ENCODE data around the gene IQCH.

Gene IQCH

DNA sequence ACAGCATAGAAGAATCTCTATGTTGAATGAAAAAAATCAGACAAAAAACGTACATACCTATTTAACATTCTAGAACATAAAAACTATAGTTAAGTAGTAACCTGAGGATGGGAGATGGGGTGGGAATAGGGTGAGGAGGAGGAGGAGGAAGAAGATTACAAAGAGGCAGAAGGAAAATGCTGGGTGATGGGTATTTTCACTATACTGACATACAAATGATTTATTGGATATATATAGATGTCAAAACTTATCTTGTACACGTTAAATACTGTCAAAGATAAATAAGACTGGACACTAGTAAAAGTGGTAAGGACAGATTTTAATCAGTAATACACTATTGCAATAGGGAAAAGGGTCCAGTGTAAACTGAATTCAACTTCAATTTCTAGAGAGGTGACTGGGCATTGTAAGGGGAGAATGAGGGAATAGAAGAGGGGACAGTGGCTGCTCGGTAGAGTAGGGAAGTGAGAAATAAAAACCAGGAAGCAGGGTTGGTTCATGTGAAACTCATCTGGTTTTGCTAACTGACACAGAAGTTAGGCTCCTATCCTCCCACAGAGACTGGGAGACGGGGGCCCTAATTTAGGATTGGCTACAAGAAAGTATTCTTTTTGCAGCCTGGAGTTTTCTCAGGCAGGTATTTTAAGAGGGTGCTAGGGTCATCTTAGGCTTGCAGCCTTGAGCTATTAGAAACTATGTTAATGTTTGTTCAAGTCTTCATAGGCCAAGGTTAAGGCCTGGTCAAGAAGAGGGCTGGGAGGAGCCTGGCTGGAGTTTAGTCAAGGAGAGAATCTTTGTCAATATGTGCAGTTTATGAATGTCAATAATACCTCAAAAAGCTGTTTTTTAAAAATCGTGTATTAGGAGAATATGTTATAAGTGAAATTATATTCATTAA is 251.3 kb downstream of the IQCH start:
- Histone ChIP-seq H3K36me3 (ENCODE audit: control insufficient read depth, low read length) (no peaks in the 10 kb centered on the region), H3K4me1 (ENCODE audit: control insufficient read depth, low read length) (peaks cover 30% of the 10 kb centered on the region), H3K27me3 (ENCODE audit: control insufficient read depth, low read length) (no peaks in the 10 kb centered on the region), H3K4me3 (ENCODE audit: low read length) (no peak overlapping the region), H3K79me2 (ENCODE audit: control insufficient read depth, low read length) (no peaks in the 10 kb centered on the region), H3F3A (ENCODE audit: control insufficient read depth, insufficient read depth) (no peaks in the 10 kb centered on the region), H3K27ac (ENCODE audit: low read depth, low read length) (no peak overlapping the region), H3K9me2 (replicated peaks; ENCODE audit: control insufficient read depth, low read length) (no peaks in the 10 kb centered on the region), H3K9me3 (ENCODE audit: control insufficient read depth, insufficient read depth, low read length) (no peaks in the 10 kb centered on the region), H3K4me2 (ENCODE audit: low read length) (peak overlapping the region; percentile 20), H4K20me1 (ENCODE audit: control insufficient read depth, insufficient read depth, low read depth, low read length) (no peaks in the 10 kb centered on the region)
- TF ChIP-seq, protein P1, sequence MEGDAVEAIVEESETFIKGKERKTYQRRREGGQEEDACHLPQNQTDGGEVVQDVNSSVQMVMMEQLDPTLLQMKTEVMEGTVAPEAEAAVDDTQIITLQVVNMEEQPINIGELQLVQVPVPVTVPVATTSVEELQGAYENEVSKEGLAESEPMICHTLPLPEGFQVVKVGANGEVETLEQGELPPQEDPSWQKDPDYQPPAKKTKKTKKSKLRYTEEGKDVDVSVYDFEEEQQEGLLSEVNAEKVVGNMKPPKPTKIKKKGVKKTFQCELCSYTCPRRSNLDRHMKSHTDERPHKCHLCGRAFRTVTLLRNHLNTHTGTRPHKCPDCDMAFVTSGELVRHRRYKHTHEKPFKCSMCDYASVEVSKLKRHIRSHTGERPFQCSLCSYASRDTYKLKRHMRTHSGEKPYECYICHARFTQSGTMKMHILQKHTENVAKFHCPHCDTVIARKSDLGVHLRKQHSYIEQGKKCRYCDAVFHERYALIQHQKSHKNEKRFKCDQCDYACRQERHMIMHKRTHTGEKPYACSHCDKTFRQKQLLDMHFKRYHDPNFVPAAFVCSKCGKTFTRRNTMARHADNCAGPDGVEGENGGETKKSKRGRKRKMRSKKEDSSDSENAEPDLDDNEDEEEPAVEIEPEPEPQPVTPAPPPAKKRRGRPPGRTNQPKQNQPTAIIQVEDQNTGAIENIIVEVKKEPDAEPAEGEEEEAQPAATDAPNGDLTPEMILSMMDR (IDR thresholded peaks at IDR 0.05; ENCODE audit: low read depth, low read length, poor library complexity, severe bottlenecking) = no peak
- TF ChIP-seq EZH2phosphoT487 (IDR thresholded peaks at IDR 0.05; ENCODE audit: borderline replicate concordance, low read length) = no peak

DNA sequence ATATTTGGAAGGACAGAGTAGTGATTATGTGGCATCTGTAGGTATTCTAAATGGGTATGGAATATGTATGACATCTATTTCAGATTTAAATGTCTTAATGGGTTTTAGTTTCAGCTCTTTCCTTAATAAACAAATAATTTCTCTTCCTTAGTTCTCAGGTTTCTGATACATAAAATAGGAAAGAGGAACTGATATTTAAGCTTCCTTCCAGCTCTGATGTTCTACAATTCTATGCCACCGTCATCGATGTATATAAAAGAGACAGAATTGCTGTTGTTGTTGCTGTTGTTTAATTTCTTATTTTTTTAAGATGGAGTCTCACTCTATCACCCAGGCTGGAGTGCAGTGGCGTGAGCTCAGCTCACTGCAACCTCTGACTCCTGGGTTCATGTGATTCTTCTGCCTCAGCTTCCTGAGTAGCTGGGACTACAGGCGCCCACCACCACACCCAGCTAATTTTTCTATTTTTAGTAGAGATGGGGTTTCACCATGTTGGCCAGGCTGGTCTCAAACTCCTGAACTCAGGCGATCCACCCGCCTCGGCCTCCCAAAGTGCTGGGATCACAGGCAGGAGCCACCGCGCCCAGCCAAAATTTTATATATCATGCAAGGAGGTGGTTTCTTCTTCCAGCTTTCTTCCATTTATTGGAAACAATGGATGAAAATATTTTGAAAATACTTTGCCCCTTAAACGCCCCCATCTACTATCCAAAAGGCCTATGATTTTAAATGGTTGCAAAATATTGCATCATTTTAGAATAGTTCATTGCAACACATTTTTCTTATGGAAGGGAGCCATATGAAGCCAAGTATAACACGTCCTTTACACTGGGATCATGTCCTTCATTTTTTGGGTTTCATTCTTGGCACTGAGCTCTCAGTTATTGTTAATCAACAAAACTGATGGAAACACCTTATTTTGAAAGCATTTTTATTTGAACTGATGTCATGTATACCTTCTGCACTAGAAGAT is 252.5 kb downstream of the IQCH start:
- H3K9me2 ChIP-seq (replicated peaks; ENCODE audit: control insufficient read depth, low read length) = no peaks in the 10 kb centered on the region
- H4K20me1 ChIP-seq (ENCODE audit: control insufficient read depth, insufficient read depth, low read depth, low read length) = no peaks in the 10 kb centered on the region
- H3K4me3 ChIP-seq (ENCODE audit: low read length) = peak overlapping the region; percentile 29
- no peaks in the 10 kb centered on the region for H3K79me2 ChIP-seq (ENCODE audit: control insufficient read depth, low read length)
- H3K27me3 ChIP-seq (ENCODE audit: control insufficient read depth, low read length) = no peaks in the 10 kb centered on the region
- no peak overlapping the region for H3K27ac ChIP-seq (ENCODE audit: low read depth, low read length)
- peak overlapping the region; percentile 26 for H3K4me2 ChIP-seq (ENCODE audit: low read length)
- TF ChIP-seq EZH2phosphoT487 (IDR thresholded peaks at IDR 0.05; ENCODE audit: borderline replicate concordance, low read length) = no peak
- TF ChIP-seq, protein P1 (IDR thresholded peaks at IDR 0.05; ENCODE audit: low read depth, low read length, poor library complexity, severe bottlenecking) = no peak
- H3K9me3 ChIP-seq (ENCODE audit: control insufficient read depth, insufficient read depth, low read length) = no peaks in the 10 kb centered on the region
- peaks cover 21% of the 10 kb centered on the region for H3K4me1 ChIP-seq (ENCODE audit: control insufficient read depth, low read length)
- no peaks in the 10 kb centered on the region; the same call in 1 of the 2 replicates for H3F3A ChIP-seq (ENCODE audit: control insufficient read depth, insufficient read depth)
- peaks cover 2% of the 10 kb centered on the region; the same call in 1 of the 2 replicates for H3K36me3 ChIP-seq (ENCODE audit: control insufficient read depth, low read length)

DNA sequence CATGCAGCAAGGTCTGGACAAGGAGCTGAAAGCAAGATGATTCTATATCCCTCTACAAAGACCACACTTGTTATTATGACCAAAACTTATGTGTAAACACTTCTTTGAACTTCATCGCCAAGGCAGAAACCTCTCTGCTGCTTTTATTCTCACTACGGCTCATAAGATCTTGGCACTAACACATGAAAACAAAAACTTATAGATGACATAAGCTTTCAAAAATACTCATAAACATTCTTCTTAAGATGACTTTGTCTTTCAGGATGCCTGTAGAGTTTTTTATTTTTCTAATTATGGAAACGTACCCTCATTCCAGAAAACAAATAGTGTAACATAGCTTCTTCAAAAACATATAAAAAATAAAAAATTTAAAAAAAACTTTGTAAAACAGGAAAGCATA is 253.8 kb downstream of the IQCH start:
- Histone ChIP-seq H3K36me3 (ENCODE audit: control insufficient read depth, low read length) (peaks cover 6% of the 10 kb centered on the region; the same call in 1 of the 2 replicates), H3K27ac (ENCODE audit: low read depth, low read length) (no peak overlapping the region), H3K4me2 (ENCODE audit: low read length) (no peak overlapping the region), H3K27me3 (ENCODE audit: control insufficient read depth, low read length) (no peaks in the 10 kb centered on the region), H4K20me1 (ENCODE audit: control insufficient read depth, insufficient read depth, low read depth, low read length) (no peaks in the 10 kb centered on the region), H3K79me2 (ENCODE audit: control insufficient read depth, low read length) (no peaks in the 10 kb centered on the region), H3K4me3 (ENCODE audit: low read length) (no peak overlapping the region), H3F3A (ENCODE audit: control insufficient read depth, insufficient read depth) (no peaks in the 10 kb centered on the region; the same call in 1 of the 2 replicates), H3K9me2 (replicated peaks; ENCODE audit: control insufficient read depth, low read length) (no peaks in the 10 kb centered on the region), H3K4me1 (ENCODE audit: control insufficient read depth, low read length) (peaks cover 19% of the 10 kb centered on the region), H3K9me3 (ENCODE audit: control insufficient read depth, insufficient read depth, low read length) (no peaks in the 10 kb centered on the region)
- no peak for TF ChIP-seq EZH2phosphoT487 (IDR thresholded peaks at IDR 0.05; ENCODE audit: borderline replicate concordance, low read length)
- TF ChIP-seq, protein P1 (IDR thresholded peaks at IDR 0.05; ENCODE audit: low read depth, low read length, poor library complexity, severe bottlenecking) = no peak

All from DOHH2 (cell line).